GM12892 (cell line): ENCODE results near the gene ITPKB.

ENCODE experiments used
- POLR2AphosphoS5 ChIP-seq: IDR thresholded peaks from 2 replicates; pipeline ENCODE4 v1.6.1; 2011; ENCODE audit warnings: low read depth, low read length, control low read depth
- TAF1 ChIP-seq: IDR thresholded peaks from 2 replicates; pipeline ENCODE4 v1.6.1; 2011; ENCODE audit warnings: low read depth, mild to moderate bottlenecking, control low read depth, low read length, borderline replicate concordance

- TF ChIP-seq TAF1 (no peak), POLR2AphosphoS5 (no peak)
Observed at GRCh38 chr1:226607268-226607660, 131.8 kb downstream of the ITPKB start.
